SK-N-SH (cell line): ENCODE results near the gene POLA1.

Source experiments
- CHD2 ChIP-seq: fragments of 150-350 bp; IDR thresholded peaks from 2 replicates; pipeline ENCODE4 v1.6.1; 2018; ENCODE audit warnings: low read length; ENCODE audit not compliant: partially characterized antibody
- ELF1 ChIP-seq: IDR thresholded peaks from 2 replicates; pipeline ENCODE4 v1.4.0; 2012
- EP300 ChIP-seq, 2 experiments: IDR thresholded peaks; 2 replicates each; pipeline versions ENCODE4 v1.4.0 to v1.6.1; 2012; ENCODE audit warnings: borderline replicate concordance in 1 of 2, low read depth in 1 of 2, low read length in 1 of 2
- GABPA ChIP-seq: IDR thresholded peaks from 2 replicates; pipeline ENCODE4 v1.4.0; 2012; ENCODE audit warnings: low read depth, mild to moderate bottlenecking
- GATA2 ChIP-seq: sonication (generic); formaldehyde crosslinking; IDR thresholded peaks from 2 replicates; pipeline ENCODE4 v1.5.0; 2020; ENCODE audit warnings: mild to moderate bottlenecking, missing genetic modification reagents
- IRF3 ChIP-seq: fragments of 150-350 bp; IDR thresholded peaks from 2 replicates; pipeline ENCODE4 v1.6.1; 2016; ENCODE audit warnings: mild to moderate bottlenecking, low read depth, low read length
- JUND ChIP-seq: IDR thresholded peaks from 2 replicates; pipeline ENCODE4 v1.4.0; 2012
- NFIC ChIP-seq: IDR thresholded peaks from 2 replicates; pipeline ENCODE4 v1.4.0; 2012; ENCODE audit warnings: borderline replicate concordance
- POLR2AphosphoS5 ChIP-seq: IDR thresholded peaks from 2 replicates; pipeline ENCODE4 v1.6.1; 2012; ENCODE audit warnings: low read depth, low read length
- USF1 ChIP-seq: IDR thresholded peaks from 2 replicates; pipeline ENCODE4 v1.4.0; 2012; ENCODE audit warnings: low read depth, borderline replicate concordance
- TF ChIP-seq, protein P1 (sequence below): fragments of 200-600 bp; sonication (generic); IDR thresholded peaks from 2 replicates; pipeline ENCODE4 v1.6.1; 2017; ENCODE audit warnings: antibody characterized with exemption, mild to moderate bottlenecking, moderate library complexity
- TF ChIP-seq, protein P2 (sequence below): IDR thresholded peaks from 2 replicates; pipeline ENCODE4 v1.4.0; 2012; ENCODE audit warnings: low read depth
- TF ChIP-seq, protein P3 (sequence below): IDR thresholded peaks from 2 replicates; pipeline ENCODE4 v1.6.1; 2012; ENCODE audit warnings: mild to moderate bottlenecking, low read depth, low read length, moderate library complexity

DNA sequence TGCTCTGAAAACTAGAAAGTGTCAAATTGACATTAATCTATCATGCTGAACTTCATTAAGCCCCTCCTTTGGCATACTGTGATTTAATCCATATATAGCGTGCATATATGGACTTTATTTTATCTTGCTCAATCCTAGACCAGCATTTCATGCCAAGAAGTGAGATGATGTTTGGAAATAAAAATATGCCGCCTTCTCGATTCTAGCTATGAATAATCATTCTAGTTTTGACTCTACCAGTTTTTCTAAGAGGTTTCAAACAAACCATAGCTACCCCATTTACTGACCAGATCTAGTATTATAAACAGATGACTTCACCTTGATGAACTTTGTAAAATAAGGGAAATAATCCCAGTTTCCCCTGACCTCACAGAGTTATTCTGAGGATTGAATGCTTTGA is 227.1 kb downstream of the POLA1 start:
- TF ChIP-seq, protein P1, sequence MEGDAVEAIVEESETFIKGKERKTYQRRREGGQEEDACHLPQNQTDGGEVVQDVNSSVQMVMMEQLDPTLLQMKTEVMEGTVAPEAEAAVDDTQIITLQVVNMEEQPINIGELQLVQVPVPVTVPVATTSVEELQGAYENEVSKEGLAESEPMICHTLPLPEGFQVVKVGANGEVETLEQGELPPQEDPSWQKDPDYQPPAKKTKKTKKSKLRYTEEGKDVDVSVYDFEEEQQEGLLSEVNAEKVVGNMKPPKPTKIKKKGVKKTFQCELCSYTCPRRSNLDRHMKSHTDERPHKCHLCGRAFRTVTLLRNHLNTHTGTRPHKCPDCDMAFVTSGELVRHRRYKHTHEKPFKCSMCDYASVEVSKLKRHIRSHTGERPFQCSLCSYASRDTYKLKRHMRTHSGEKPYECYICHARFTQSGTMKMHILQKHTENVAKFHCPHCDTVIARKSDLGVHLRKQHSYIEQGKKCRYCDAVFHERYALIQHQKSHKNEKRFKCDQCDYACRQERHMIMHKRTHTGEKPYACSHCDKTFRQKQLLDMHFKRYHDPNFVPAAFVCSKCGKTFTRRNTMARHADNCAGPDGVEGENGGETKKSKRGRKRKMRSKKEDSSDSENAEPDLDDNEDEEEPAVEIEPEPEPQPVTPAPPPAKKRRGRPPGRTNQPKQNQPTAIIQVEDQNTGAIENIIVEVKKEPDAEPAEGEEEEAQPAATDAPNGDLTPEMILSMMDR: no peak
- TF ChIP-seq, protein P2, sequence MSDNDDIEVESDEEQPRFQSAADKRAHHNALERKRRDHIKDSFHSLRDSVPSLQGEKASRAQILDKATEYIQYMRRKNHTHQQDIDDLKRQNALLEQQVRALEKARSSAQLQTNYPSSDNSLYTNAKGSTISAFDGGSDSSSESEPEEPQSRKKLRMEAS: no peak
- TF ChIP-seq POLR2AphosphoS5 (no peak), GATA2 (CRISPR knock-in tag) (no peak), NFIC (no peak), ELF1 (no peak), CHD2 (no peak), GABPA (no peak), JUND (no peak), IRF3 (no peak), USF1 (no peak), EP300 (IDR thresholded peaks at IDR 0.05; ENCODE audit: borderline replicate concordance in 1 of 2, low read depth in 1 of 2, low read length in 1 of 2) (no peak)
- TF ChIP-seq, protein P3, sequence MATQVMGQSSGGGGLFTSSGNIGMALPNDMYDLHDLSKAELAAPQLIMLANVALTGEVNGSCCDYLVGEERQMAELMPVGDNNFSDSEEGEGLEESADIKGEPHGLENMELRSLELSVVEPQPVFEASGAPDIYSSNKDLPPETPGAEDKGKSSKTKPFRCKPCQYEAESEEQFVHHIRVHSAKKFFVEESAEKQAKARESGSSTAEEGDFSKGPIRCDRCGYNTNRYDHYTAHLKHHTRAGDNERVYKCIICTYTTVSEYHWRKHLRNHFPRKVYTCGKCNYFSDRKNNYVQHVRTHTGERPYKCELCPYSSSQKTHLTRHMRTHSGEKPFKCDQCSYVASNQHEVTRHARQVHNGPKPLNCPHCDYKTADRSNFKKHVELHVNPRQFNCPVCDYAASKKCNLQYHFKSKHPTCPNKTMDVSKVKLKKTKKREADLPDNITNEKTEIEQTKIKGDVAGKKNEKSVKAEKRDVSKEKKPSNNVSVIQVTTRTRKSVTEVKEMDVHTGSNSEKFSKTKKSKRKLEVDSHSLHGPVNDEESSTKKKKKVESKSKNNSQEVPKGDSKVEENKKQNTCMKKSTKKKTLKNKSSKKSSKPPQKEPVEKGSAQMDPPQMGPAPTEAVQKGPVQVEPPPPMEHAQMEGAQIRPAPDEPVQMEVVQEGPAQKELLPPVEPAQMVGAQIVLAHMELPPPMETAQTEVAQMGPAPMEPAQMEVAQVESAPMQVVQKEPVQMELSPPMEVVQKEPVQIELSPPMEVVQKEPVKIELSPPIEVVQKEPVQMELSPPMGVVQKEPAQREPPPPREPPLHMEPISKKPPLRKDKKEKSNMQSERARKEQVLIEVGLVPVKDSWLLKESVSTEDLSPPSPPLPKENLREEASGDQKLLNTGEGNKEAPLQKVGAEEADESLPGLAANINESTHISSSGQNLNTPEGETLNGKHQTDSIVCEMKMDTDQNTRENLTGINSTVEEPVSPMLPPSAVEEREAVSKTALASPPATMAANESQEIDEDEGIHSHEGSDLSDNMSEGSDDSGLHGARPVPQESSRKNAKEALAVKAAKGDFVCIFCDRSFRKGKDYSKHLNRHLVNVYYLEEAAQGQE: no peak
